Measurements from ENCODE around the gene CASQ2. TPM values are rescaled to one million over a fixed set of nuclear protein-coding genes. Genes with fewer than 3 reads are reported as not detected.

Gene CASQ2
- total RNA-seq, 1 donor from 2014 or later = not detected

DNA sequence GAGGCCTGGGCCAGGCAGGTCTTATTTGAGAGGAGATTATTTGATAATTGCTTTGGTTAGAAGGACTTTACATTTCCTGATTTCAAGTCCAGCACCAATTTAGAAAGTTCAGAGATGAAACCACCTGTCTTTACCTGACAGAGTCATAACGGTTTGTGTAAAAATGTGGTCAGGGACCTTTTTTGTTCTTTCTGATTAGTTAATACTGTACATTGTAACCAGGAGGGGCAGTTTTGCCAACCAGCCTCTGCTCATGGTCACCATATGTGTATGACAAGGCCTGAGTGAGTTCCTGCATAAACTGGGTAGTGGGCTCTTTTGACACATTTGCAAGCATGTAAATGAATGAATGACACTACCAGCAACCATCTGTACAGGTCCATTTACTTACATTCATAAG, 70.9 kb downstream of the CASQ2 start:
- Mint-ChIP-seq H3K36me3 (ENCODE audit: low read depth) (peaks cover 3% of the 10 kb centered on the region), H3K27me3 (ENCODE audit: low read depth) (peaks cover 26% of the 10 kb centered on the region), H3K27ac (no peak overlapping the region), H3K4me1 (ENCODE audit: low read depth) (no peaks in the 10 kb centered on the region), H3K4me3 (ENCODE audit: low read depth) (no peak overlapping the region), H3K9me3 (no peaks in the 10 kb centered on the region)
- intact Hi-C loops (cut with micrococcal nuclease) = no loop called here
- DNase-seq (ENCODE audit: low spot score) = no peak

DNA sequence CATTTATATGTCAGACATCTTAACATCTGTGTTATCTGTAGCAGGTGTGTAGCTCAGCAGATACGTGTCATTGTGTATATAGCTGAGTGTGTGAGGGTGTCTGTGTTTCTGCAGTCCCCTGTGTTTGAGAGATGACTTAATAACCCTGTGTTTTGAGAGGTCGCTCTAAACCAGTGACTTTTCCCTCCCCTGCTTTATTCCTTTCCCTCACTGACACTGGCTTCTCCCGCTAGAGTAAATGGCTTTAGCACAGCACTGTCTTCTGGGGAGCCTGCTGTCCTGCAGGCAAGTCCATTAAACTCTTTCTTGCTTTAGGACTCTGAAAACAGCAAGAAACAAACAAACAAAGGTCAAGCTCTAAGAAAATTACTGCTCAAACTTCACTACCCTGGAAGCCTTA, 73.7 kb downstream of the CASQ2 start:
- intact Hi-C loops (cut with micrococcal nuclease) = no loop called here
- H3K36me3 Mint-ChIP-seq (ENCODE audit: low read depth) = peaks cover 15% of the 10 kb centered on the region
- no peak for DNase-seq (ENCODE audit: low spot score)
- H3K27me3 Mint-ChIP-seq (ENCODE audit: low read depth) = peaks cover 15% of the 10 kb centered on the region
- H3K4me3 Mint-ChIP-seq (ENCODE audit: low read depth) = no peak overlapping the region
- H3K9me3 Mint-ChIP-seq = no peaks in the 10 kb centered on the region
- no peak overlapping the region for H3K27ac Mint-ChIP-seq
- H3K4me1 Mint-ChIP-seq (ENCODE audit: low read depth) = no peaks in the 10 kb centered on the region

DNA sequence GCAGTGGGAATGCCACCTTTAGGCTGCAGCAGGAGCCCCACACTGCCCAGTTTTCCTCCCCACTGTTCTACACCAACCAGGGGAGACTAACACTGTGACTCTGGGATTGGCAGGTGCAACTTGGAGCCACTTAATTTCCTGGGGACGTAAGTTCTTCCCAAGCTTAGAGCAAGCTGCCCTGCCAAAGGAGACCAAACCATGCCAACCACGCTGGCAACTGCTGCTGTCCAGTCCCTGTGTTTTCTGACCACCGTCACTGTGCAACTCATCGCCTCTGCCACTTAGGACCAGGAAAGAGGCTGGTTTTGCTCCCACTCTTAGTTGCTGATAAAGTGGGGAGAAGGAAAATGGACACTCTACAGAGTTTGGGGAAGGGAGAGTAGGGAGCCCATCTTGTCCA, 76.3 kb downstream of the CASQ2 start:
- H3K9me3 Mint-ChIP-seq = no peaks in the 10 kb centered on the region
- H3K4me1 Mint-ChIP-seq (ENCODE audit: low read depth) = no peaks in the 10 kb centered on the region
- peaks cover 15% of the 10 kb centered on the region for H3K36me3 Mint-ChIP-seq (ENCODE audit: low read depth)
- no peak overlapping the region for H3K27ac Mint-ChIP-seq
- intact Hi-C loops (cut with micrococcal nuclease) = no loop called here
- H3K4me3 Mint-ChIP-seq (ENCODE audit: low read depth) = no peak overlapping the region
- H3K27me3 Mint-ChIP-seq (ENCODE audit: low read depth) = peaks cover 2% of the 10 kb centered on the region
- no peak for DNase-seq (ENCODE audit: low spot score)

DNA sequence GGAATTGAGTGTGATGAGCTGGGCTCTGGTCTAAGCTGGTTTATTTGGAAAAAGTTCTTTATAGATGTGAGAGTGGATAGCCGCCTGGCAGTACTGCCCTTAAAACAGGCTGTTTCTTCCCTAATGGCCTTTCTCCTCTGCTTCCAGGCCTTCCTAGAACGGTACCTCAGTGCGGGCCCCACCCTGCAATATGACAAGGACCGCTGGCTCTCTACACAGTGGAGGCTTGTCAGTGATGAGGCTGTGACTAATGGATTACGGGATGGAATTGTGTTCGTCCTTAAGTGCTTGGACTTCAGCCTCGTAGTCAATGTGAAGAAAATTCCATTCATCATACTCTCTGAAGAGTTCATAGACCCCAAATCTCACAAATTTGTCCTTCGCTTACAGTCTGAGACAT, 77.5 kb downstream of the CASQ2 start:
- intact Hi-C loops (cut with micrococcal nuclease) = no loop called here
- Mint-ChIP-seq H3K4me3 (ENCODE audit: low read depth) (no peak overlapping the region), H3K9me3 (no peaks in the 10 kb centered on the region), H3K27ac (no peak overlapping the region), H3K27me3 (ENCODE audit: low read depth) (peaks cover 2% of the 10 kb centered on the region), H3K4me1 (ENCODE audit: low read depth) (no peaks in the 10 kb centered on the region), H3K36me3 (ENCODE audit: low read depth) (peaks cover 16% of the 10 kb centered on the region)
- DNase-seq (ENCODE audit: low spot score) = no peak

DNA sequence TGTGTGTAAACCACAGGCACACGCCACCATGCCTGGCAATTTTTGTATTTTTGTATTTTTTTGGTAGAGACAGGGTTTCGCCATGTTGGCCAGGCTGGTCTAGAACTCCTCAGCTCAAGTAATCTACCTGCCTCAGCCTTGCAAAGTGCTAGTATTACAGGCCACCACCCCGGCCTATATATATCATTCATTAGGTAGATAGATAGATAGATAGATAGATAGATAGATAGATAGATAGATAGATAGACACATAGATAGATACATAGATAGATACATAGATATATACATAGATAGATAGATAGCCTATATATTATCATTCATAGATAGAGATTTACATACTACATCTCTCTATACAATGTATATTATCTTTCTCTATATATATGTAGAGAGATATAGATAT, 80.8 kb downstream of the CASQ2 start:
- no peak for DNase-seq (ENCODE audit: low spot score)
- Mint-ChIP-seq H3K36me3 (ENCODE audit: low read depth) (peaks cover 29% of the 10 kb centered on the region), H3K4me3 (ENCODE audit: low read depth) (no peak overlapping the region), H3K4me1 (ENCODE audit: low read depth) (peaks cover 5% of the 10 kb centered on the region), H3K27me3 (ENCODE audit: low read depth) (no peaks in the 10 kb centered on the region), H3K9me3 (no peaks in the 10 kb centered on the region), H3K27ac (no peak overlapping the region)
- intact Hi-C loops (cut with micrococcal nuclease) = no loop called here

DNA sequence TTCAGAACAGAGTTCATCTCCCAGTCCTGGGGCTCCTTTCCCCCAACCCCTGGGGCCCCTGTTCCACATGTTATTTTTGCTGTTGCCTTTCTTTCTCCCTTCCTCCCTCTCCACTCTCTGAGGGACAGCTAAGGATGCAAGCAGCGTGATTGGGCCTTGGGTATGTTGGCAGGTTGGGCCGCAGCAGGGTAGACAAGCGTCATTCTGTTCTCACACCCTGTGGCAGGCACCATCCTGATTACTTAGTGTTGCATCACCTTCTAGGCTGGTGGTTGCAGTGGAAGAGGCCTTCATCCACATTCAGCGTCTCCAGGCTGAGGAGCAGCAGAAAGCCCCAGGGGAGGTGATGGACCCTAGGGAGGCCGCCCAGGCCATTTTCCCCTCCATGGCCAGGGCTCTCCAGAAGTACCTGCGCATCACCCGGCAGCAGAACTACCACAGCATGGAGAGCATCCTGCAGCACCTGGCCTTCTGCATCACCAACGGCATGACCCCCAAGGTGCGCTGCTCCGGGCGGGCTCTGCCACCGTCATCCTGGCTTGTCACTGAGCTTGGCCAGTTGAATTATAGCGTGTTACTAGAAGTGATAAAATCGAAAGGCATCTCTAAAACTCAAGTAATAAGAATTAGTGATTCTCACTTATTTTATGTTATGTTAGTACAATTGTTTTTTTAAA, 83.3 kb downstream of the CASQ2 start:
- H3K4me1 Mint-ChIP-seq (ENCODE audit: low read depth) = peaks cover 9% of the 10 kb centered on the region
- intact Hi-C loops (cut with micrococcal nuclease) = no loop called here
- peaks cover 23% of the 10 kb centered on the region for H3K36me3 Mint-ChIP-seq (ENCODE audit: low read depth)
- no peak overlapping the region for H3K4me3 Mint-ChIP-seq (ENCODE audit: low read depth)
- H3K9me3 Mint-ChIP-seq = no peaks in the 10 kb centered on the region
- DNase-seq (ENCODE audit: low spot score) = no peak
- H3K27me3 Mint-ChIP-seq (ENCODE audit: low read depth) = no peaks in the 10 kb centered on the region
- no peak overlapping the region for H3K27ac Mint-ChIP-seq

DNA sequence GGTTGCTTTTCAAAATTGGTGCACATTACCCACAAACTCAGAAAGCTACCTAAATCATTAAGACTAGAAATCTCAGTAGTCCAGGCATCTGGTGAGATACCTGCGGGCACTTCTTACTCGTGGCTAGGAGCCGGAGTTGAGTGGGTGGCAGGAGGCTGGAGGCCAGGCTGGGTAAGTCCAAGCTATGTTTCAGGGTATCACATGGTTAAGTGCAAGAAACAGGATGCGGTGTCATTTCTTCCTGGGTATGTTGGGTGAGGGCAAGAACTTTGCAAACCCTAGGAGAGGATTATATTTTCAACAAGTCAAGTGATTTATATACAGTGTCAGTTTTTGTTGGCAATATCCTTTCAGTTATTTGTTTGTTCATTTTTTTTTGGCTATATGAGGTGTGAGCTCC, 85.7 kb downstream of the CASQ2 start:
- Mint-ChIP-seq H3K27ac (no peak overlapping the region), H3K4me3 (ENCODE audit: low read depth) (no peak overlapping the region), H3K9me3 (no peaks in the 10 kb centered on the region), H3K36me3 (ENCODE audit: low read depth) (peaks cover 20% of the 10 kb centered on the region), H3K27me3 (ENCODE audit: low read depth) (no peaks in the 10 kb centered on the region), H3K4me1 (ENCODE audit: low read depth) (peaks cover 9% of the 10 kb centered on the region)
- intact Hi-C loops (cut with micrococcal nuclease) = no loop called here
- no peak for DNase-seq (ENCODE audit: low spot score)

DNA sequence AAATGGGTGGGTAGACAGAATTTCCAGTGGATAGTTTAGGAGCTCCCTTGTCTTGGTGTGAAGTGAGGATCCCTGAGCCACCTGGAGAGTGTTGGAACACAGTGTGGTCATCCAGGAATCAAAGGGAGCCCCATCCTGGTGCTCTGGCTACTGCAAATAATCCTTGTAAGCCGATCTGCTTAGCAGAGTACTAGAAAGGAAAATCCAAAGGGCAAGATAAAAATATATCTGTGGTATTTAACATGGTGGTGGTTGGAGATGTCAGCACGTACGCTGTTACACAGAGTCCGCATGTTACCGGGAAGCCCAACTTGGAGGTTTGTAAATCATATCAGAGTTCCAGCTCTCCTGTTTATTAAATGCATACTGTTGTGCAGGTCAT, 87.8 kb downstream of the CASQ2 start:
- H3K4me1 Mint-ChIP-seq (ENCODE audit: low read depth) = peaks cover 14% of the 10 kb centered on the region
- no peak overlapping the region for H3K4me3 Mint-ChIP-seq (ENCODE audit: low read depth)
- H3K27me3 Mint-ChIP-seq (ENCODE audit: low read depth) = no peaks in the 10 kb centered on the region
- DNase-seq (ENCODE audit: low spot score) = no peak
- H3K27ac Mint-ChIP-seq = no peak overlapping the region
- H3K36me3 Mint-ChIP-seq (ENCODE audit: low read depth) = peaks cover 16% of the 10 kb centered on the region
- intact Hi-C loops (cut with micrococcal nuclease) = no loop called here
- H3K9me3 Mint-ChIP-seq = no peaks in the 10 kb centered on the region

DNA sequence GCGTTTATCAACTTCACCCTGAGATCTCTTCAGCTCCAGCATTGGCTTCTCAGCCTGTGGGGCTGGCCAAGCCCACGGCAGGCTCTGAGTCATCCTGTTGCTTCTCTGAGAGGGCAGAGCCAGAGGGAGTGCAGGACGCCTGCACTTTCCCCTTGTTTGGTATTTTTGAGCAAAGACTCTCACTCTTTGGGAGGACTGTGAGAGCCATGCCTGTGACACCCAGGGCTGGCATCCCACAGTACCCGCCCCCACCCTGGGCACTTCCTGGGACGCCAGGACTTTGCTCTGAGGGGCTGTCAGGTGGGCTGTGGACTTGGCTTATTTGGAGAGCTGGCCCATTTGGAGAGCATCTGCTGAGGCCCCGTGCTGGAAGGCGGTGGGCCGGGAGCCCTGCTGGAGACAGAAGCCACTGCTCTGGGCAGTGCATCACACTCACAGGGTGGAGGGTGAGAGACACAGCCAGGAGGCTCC, 89.3 kb downstream of the CASQ2 start:
- Mint-ChIP-seq H3K36me3 (ENCODE audit: low read depth) (peaks cover 11% of the 10 kb centered on the region), H3K4me3 (ENCODE audit: low read depth) (no peak overlapping the region), H3K27ac (no peak overlapping the region), H3K27me3 (ENCODE audit: low read depth) (no peaks in the 10 kb centered on the region), H3K9me3 (no peaks in the 10 kb centered on the region), H3K4me1 (ENCODE audit: low read depth) (peaks cover 14% of the 10 kb centered on the region)
- intact Hi-C loops (cut with micrococcal nuclease) = no loop called here
- DNase-seq (ENCODE audit: low spot score) = no peak

DNA sequence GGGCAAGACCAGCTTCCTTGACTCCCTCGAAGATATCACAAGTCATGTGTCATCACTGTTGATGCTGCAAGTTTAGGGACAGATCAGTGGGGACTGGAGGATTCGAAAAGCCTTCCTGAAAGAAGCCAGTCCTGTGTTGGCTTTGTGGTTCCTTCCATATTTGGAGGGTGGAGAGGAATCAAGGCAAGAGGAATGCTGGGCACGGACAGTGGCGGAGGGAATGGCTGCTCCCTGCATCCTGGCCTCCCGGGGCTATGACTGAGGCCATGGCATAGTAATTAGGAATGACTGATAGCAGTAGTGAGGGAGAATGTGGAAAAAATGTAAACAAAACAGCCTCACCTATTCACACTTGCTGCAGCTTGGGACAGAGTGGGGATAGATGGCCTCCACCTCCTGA, 90.4 kb downstream of the CASQ2 start:
- intact Hi-C loops (cut with micrococcal nuclease) = no loop called here
- Mint-ChIP-seq H3K27ac (no peak overlapping the region), H3K4me1 (ENCODE audit: low read depth) (peaks cover 12% of the 10 kb centered on the region), H3K36me3 (ENCODE audit: low read depth) (peaks cover 7% of the 10 kb centered on the region), H3K27me3 (ENCODE audit: low read depth) (peaks cover under 1% of the 10 kb centered on the region), H3K4me3 (ENCODE audit: low read depth) (no peak overlapping the region), H3K9me3 (no peaks in the 10 kb centered on the region)
- DNase-seq (ENCODE audit: low spot score) = no peak

DNA sequence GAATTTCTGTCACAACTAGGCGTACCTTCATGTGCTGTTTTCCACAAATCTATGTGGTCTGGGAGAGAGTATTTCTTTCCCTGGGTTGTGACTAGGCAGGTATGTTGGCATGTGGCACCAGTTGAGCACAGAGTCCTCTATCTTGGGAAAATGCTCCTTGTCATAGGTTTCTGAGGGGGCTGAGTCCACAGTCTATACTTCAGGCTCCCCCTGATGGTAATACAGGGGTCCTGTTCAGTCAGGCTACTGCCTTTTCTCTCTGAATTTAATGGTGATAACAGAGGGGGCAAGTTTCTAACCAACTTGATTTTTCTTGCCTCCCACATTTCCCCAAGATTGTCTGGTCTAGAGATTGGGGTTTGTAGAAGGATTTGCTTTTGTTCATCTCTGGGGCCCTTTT, 90.9 kb downstream of the CASQ2 start:
- intact Hi-C loops (cut with micrococcal nuclease) = no loop called here
- DNase-seq (ENCODE audit: low spot score) = no peak
- Mint-ChIP-seq H3K27ac (no peak overlapping the region), H3K9me3 (no peaks in the 10 kb centered on the region), H3K4me1 (ENCODE audit: low read depth) (peaks cover 8% of the 10 kb centered on the region), H3K27me3 (ENCODE audit: low read depth) (peaks cover 2% of the 10 kb centered on the region), H3K36me3 (ENCODE audit: low read depth) (peaks cover 4% of the 10 kb centered on the region), H3K4me3 (ENCODE audit: low read depth) (no peak overlapping the region)

DNA sequence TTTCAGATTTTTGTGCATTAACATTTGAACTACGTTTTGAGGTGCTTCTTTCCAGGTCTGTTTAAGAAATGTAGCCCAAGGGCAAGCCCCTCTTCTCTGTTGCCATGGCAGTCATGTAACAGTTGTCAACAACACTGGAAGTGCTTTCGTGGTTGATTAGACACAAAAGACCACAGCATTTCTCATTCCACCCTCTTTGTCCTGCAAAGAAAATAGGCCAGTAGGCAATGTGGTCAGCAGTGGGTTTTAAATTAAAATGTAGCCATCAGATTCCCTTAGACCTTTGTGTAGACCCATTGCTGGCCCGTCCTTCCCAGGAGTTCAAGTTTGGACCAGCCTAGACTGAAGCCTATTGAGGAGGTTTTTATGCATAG, 91.3 kb downstream of the CASQ2 start:
- intact Hi-C loops (cut with micrococcal nuclease) = no loop called here
- Mint-ChIP-seq H3K4me1 (ENCODE audit: low read depth) (peaks cover 8% of the 10 kb centered on the region), H3K27me3 (ENCODE audit: low read depth) (peaks cover 2% of the 10 kb centered on the region), H3K36me3 (ENCODE audit: low read depth) (peaks cover 3% of the 10 kb centered on the region), H3K9me3 (no peaks in the 10 kb centered on the region), H3K27ac (no peak overlapping the region), H3K4me3 (ENCODE audit: low read depth) (no peak overlapping the region)
- no peak for DNase-seq (ENCODE audit: low spot score)

DNA sequence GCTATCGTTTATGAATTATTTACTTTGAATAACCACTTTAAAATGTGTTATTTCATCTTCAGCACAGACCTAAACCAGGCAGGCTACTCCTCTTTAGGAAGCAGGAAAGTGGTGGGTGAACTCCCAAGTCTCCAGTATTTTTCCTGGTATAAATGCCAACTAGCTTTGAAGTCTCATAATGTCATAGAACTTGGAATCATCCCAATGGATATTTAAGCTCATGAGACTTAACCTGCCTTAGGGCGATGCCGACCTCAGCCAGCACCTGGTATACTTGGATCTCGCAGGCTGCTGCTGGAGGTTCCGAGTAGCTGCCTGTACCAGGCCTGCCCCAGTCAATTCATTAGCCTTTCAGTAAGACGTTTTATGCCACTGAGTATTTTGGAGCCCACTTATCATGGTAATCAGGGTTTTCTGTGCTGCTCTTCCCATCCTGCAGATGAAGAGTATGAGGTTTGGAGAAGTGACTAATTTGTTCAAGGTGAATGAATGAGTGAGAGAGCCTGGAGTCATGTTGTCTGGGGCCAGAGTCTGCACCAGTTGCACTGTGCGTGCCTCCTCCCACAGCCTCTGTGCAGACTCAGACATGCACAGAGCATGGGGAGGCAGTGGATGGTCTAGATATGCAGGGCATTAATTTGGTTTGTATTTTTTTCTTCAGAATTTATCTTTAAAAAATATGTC, 91.9 kb downstream of the CASQ2 start:
- Mint-ChIP-seq H3K9me3 (no peaks in the 10 kb centered on the region), H3K27me3 (ENCODE audit: low read depth) (peaks cover 2% of the 10 kb centered on the region), H3K27ac (no peak overlapping the region), H3K36me3 (ENCODE audit: low read depth) (peaks cover 3% of the 10 kb centered on the region), H3K4me3 (ENCODE audit: low read depth) (no peak overlapping the region), H3K4me1 (ENCODE audit: low read depth) (peaks cover 5% of the 10 kb centered on the region)
- intact Hi-C loops (cut with micrococcal nuclease) = no loop called here
- no peak for DNase-seq (ENCODE audit: low spot score)
